A673 (cell line): ENCODE data around the gene BUB3. TPM values are rescaled to one million over a fixed set of nuclear protein-coding genes. Genes with fewer than 3 reads are reported as not detected.

Experiments used
- BruUV-seq: library from RNA; stranded (reverse); fragments of 400-500 nt; replicated peaks from 2 replicates; lab custom pipeline; 2021; lab: Mats Ljungman, UMichigan
- CTCF ChIA-PET: fragments of 300-600 bp; sonication (Branson Sonifier 250); formaldehyde crosslinking; loops from one replicate; lab custom pipeline; 2022; ENCODE audit warnings: antibody characterized with exemption; lab: Charles Lee
- POLR2A ChIA-PET: fragments of 300-600 bp; sonication (Branson Sonifier 250); formaldehyde crosslinking; loops from one replicate; lab custom pipeline; 2022; ENCODE audit warnings: antibody characterized with exemption; ENCODE audit not compliant: low non-redundant PET; lab: Charles Lee
- DNase-seq: peaks from one replicate; pipeline ENCODE4 v3.0.0-alpha.2; 2015; ENCODE audit warnings: low spot score
- H3K27ac ChIP-seq: fragments of 200-600 bp; sonication (generic); 2 replicates; pipeline ENCODE4 v1.5.1; 2016; ENCODE audit warnings: mixed run types, low read depth, mild to moderate bottlenecking, mixed read lengths, antibody characterized with exemption, low read length; ENCODE audit not compliant: poor library complexity, severe bottlenecking
- H3K27me3 ChIP-seq: fragments of 200-600 bp; sonication (generic); replicated peaks from 2 replicates; pipeline ENCODE4 v1.6.1; 2017; ENCODE audit warnings: mixed run types, low read depth, mild to moderate bottlenecking, mixed read lengths, antibody characterized with exemption, low read length; ENCODE audit not compliant: insufficient read depth, poor library complexity
- H3K36me3 ChIP-seq: fragments of 200-600 bp; sonication (generic); 2 replicates; pipeline ENCODE4 v1.6.1; 2016; ENCODE audit warnings: mixed run types, mild to moderate bottlenecking, mixed read lengths, antibody characterized with exemption, low read length; ENCODE audit not compliant: insufficient read depth, poor library complexity, severe bottlenecking
- H3K4me1 ChIP-seq: fragments of 200-600 bp; sonication (generic); 2 replicates; pipeline ENCODE4 v1.6.1; 2017; ENCODE audit warnings: mixed run types, mild to moderate bottlenecking, mixed read lengths, antibody characterized with exemption, low read length; ENCODE audit not compliant: insufficient read depth, poor library complexity, severe bottlenecking
- H3K4me3 ChIP-seq: fragments of 200-600 bp; sonication (generic); 2 replicates; pipeline ENCODE4 v1.5.1; 2016; ENCODE audit warnings: low read depth, mixed run types, mild to moderate bottlenecking, mixed read lengths, low read length; ENCODE audit not compliant: poor library complexity, severe bottlenecking
- H3K9me3 ChIP-seq: fragments of 200-600 bp; sonication (generic); 2 replicates; pipeline ENCODE4 v1.6.1; 2016; ENCODE audit warnings: mixed run types, low read depth, mild to moderate bottlenecking, mixed read lengths, antibody characterized with exemption, low read length; ENCODE audit not compliant: poor library complexity, severe bottlenecking
- EZH2 ChIP-seq: fragments of 200-600 bp; sonication (generic); IDR thresholded peaks from 2 replicates; pipeline ENCODE4 v1.6.1; 2017; ENCODE audit warnings: borderline replicate concordance, low read depth, mild to moderate bottlenecking, mixed read lengths, antibody characterized with exemption, low read length; ENCODE audit not compliant: poor library complexity, severe bottlenecking
- intact Hi-C: fragments of 100-400 bp; cut with micrococcal nuclease; formaldehyde crosslinking; loops from one replicate; pipeline ENCODE4 v1.10.0; 2022; ENCODE audit not compliant: unreplicated experiment
- total RNA-seq: library from RNA; stranded (reverse); gene quantifications from 2 replicates; pipeline ENCODE4 v1.2.3, GENCODE V29; 2021
- TF ChIP-seq, protein P1 (sequence below): fragments of 300-800, 200-600 bp; sonication (generic); conservative IDR thresholded peaks from 2 replicates; pipeline ENCODE4 v1.5.1; 2017; ENCODE audit warnings: low read depth, mild to moderate bottlenecking, antibody characterized with exemption, low read length, moderate library complexity, mixed read lengths

Gene BUB3
- total RNA-seq, 1 experiment from 2014 or later: 207 TPM

GRCh38 chr10:123142701-123143161, 11.5 kb upstream of the BUB3 start:
- H3K4me3 ChIP-seq: no peak overlapping the region
- intact Hi-C loops: no loop called here
- ChIA-PET CTCF (no interaction called here), POLR2A (no interaction called here)
- H3K36me3 ChIP-seq: no peaks in the 10 kb centered on the region
- DNase-seq: no peak
- no TSS peak for BruUV-seq
- no peak overlapping the region for H3K27ac ChIP-seq
- H3K9me3 ChIP-seq: no peaks in the 10 kb centered on the region
- TF ChIP-seq, protein P1, sequence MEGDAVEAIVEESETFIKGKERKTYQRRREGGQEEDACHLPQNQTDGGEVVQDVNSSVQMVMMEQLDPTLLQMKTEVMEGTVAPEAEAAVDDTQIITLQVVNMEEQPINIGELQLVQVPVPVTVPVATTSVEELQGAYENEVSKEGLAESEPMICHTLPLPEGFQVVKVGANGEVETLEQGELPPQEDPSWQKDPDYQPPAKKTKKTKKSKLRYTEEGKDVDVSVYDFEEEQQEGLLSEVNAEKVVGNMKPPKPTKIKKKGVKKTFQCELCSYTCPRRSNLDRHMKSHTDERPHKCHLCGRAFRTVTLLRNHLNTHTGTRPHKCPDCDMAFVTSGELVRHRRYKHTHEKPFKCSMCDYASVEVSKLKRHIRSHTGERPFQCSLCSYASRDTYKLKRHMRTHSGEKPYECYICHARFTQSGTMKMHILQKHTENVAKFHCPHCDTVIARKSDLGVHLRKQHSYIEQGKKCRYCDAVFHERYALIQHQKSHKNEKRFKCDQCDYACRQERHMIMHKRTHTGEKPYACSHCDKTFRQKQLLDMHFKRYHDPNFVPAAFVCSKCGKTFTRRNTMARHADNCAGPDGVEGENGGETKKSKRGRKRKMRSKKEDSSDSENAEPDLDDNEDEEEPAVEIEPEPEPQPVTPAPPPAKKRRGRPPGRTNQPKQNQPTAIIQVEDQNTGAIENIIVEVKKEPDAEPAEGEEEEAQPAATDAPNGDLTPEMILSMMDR: no peak
- no peak for TF ChIP-seq EZH2
- H3K4me1 ChIP-seq: peaks cover 8% of the 10 kb centered on the region
- peaks cover 100% of the 10 kb centered on the region for H3K27me3 ChIP-seq

GRCh38 chr10:123143162-123143824, 10.9 kb upstream of the BUB3 start:
- ChIA-PET CTCF (interaction anchor here (0.6 kb wide), 1 partner anchor 324 kb away, joined by 8 read pairs; no protein-coding TSS in a partner anchor), POLR2A (no interaction called here)
- Histone ChIP-seq H3K27ac (no peak overlapping the region), H3K9me3 (no peaks in the 10 kb centered on the region), H3K27me3 (peaks cover 100% of the 10 kb centered on the region), H3K4me3 (no peak overlapping the region), H3K36me3 (no peaks in the 10 kb centered on the region), H3K4me1 (peaks cover 8% of the 10 kb centered on the region)
- intact Hi-C loops: no loop called here
- BruUV-seq: no TSS peak
- TF ChIP-seq, protein P1: no peak
- TF ChIP-seq EZH2: peak; percentile 96
- no peak for DNase-seq

- peaks cover 100% of the 10 kb centered on the region for H3K27me3 ChIP-seq
- no peak for DNase-seq
- H3K36me3 ChIP-seq: no peaks in the 10 kb centered on the region
- H3K9me3 ChIP-seq: no peaks in the 10 kb centered on the region
- peaks cover 8% of the 10 kb centered on the region for H3K4me1 ChIP-seq
- ChIA-PET POLR2A (no interaction called here), CTCF (interaction anchor here (0.6 kb wide), 1 partner anchor 323 kb away, joined by 8 read pairs; no protein-coding TSS in a partner anchor)
- no peak overlapping the region for H3K4me3 ChIP-seq
- H3K27ac ChIP-seq: no peak overlapping the region
- intact Hi-C loops: no loop called here
- TF ChIP-seq, protein P1: no peak
- no peak for TF ChIP-seq EZH2
- BruUV-seq: no TSS peak
These were observed 10.4 kb upstream of the BUB3 start for GRCh38 chr10:123143825-123144168.
